Measurements from ENCODE around the gene CLIC6.

The CLIC6 gene

DNA sequence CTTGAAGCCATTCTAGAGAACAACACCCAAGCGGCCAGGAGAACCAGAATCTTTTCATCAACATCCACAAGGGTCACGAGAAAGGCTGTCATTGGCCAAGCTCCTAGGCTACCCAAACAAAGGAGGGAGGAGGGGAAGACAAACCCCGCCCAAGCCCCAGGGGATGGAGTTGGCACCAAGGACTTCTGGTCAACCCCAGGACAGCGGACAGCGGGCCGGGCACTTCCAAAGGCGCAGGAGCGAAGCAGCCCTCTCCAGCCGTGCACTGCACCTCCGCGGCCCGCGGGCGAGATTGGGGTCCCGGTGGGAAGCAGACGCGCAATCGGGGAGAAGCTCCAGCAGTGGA lies at the start of gene CLIC6:
TSS of gene CLIC6 (plus strand) at position 192 of the 346 bp plus-strand sequence. CDS start 395 bp downstream, outside the sequence.
- TF ChIP-seq, protein P1, sequence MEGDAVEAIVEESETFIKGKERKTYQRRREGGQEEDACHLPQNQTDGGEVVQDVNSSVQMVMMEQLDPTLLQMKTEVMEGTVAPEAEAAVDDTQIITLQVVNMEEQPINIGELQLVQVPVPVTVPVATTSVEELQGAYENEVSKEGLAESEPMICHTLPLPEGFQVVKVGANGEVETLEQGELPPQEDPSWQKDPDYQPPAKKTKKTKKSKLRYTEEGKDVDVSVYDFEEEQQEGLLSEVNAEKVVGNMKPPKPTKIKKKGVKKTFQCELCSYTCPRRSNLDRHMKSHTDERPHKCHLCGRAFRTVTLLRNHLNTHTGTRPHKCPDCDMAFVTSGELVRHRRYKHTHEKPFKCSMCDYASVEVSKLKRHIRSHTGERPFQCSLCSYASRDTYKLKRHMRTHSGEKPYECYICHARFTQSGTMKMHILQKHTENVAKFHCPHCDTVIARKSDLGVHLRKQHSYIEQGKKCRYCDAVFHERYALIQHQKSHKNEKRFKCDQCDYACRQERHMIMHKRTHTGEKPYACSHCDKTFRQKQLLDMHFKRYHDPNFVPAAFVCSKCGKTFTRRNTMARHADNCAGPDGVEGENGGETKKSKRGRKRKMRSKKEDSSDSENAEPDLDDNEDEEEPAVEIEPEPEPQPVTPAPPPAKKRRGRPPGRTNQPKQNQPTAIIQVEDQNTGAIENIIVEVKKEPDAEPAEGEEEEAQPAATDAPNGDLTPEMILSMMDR (IDR thresholded peaks at IDR 0.05; ENCODE audit: unreplicated experiment in 3 of 3) = no peak
- H3K4me1 Mint-ChIP-seq = peaks cover 14% of the 10 kb centered on the region

DNA sequence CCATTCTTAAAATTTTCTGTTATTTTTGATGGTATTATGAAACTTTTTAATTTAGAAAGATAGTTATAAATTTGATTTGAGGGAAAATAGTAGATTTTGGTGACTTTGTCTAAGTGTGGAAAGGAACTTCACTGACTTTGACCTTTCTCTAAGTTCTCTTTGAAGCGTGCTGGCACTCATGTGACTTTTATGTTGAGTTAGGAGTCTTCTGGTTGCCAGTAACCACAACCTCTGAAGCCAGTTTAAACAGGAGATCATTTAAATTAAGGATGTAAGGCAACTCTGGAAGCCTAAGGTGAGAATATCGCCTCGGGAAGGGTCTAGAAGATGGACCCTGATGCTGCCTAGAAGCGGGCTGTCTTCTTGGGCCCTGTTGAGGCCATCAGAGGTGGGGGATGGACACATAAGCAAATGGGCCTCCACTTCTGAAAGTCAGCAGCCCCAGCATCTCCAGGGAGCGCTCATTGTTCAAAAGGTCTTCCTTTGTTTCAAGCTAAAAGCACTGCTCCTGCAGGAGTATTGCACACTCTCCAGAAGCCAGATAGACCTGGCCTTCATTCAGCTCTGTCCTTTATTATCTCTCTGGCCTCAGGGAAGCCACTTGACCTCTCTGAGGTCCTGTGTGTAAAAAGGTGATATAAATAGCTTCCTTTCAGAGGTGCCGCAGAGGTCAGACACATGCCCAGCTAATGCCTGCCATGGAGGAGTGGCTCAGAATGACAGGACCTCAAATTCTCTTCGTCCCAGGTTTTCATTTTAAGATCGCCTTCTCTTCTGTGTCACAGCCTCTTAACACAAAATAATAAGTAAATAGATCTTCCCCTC lies 48.7 kb upstream of the CLIC6 start:
- peaks cover 13% of the 10 kb centered on the region for H3K27me3 Mint-ChIP-seq (ENCODE audit: low read depth)

More for the DNA sequence above, at the start of gene CLIC6:
- Mint-ChIP-seq H3K9me3 (no peaks in the 10 kb centered on the region), H3K36me3 (ENCODE audit: low read depth) (no peaks in the 10 kb centered on the region), H3K4me3 (peak within 1 kb of the TSS; percentile 75 to 77 (median 76)), H3K27ac (no peak within 1 kb of the TSS), H3K27me3 (ENCODE audit: low read depth) (peaks cover 83% of the 10 kb centered on the region)

DNA sequence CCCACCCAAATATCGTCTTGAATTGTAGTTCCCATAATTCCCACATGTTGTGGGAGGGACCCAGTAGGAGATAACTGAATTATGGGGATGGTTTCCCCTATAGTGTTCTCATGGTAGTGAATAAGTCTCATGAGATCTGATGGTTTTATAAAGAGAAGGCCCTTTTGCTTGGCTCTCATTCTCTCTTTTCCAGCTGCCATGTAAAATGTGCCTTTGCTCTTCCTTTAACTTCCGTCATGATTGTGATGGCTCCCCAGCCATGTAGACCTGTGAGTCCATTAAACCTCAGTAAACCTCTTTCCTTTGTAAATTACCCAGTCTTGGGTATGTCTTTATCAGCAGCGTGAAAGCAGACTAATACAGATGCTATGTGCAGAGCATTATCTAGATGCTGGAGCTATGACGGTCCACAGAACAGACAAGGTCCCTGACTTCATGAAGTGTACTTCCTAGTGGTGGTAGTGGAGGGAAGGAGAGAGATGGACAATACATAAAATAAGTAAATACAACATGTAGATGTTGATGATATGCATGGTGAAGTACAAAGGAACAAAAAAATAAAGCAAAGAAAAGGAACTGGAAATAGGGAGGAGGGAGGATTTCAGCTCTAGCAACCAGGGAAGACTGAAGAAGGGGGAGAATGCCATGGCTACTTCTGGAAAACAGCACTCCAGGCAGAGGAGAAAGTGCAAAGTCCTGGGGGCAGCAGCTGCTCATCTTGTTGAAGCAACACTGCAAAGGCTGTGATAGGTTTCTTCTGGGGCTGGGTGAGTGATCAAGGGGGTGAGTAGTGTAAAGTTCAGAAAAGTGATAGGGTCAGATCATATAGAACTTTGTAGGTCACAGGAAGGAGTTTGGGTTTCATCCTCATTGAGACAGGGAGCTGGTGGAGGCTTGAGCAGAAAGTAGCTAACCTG lies 47.1 kb upstream of the CLIC6 start:
- H3K9me3 Mint-ChIP-seq = no peaks in the 10 kb centered on the region
- H3K27me3 Mint-ChIP-seq (ENCODE audit: low read depth) = peaks cover 4% of the 10 kb centered on the region
- H3K27ac Mint-ChIP-seq = no peak overlapping the region
- H3K4me3 Mint-ChIP-seq = no peak overlapping the region
- H3K36me3 Mint-ChIP-seq (ENCODE audit: low read depth) = no peaks in the 10 kb centered on the region
- TF ChIP-seq, protein P1 (IDR thresholded peaks at IDR 0.05; ENCODE audit: unreplicated experiment in 3 of 3) = no peak
- no peaks in the 10 kb centered on the region for H3K4me1 Mint-ChIP-seq

More for the DNA sequence above, 48.7 kb upstream of the CLIC6 start:
- Mint-ChIP-seq H3K4me1 (peaks cover 5% of the 10 kb centered on the region), H3K27ac (no peak overlapping the region), H3K4me3 (no peak overlapping the region), H3K36me3 (ENCODE audit: low read depth) (no peaks in the 10 kb centered on the region), H3K9me3 (no peaks in the 10 kb centered on the region)
- TF ChIP-seq, protein P1 (IDR thresholded peaks at IDR 0.05; ENCODE audit: unreplicated experiment in 3 of 3) = no peak

DNA sequence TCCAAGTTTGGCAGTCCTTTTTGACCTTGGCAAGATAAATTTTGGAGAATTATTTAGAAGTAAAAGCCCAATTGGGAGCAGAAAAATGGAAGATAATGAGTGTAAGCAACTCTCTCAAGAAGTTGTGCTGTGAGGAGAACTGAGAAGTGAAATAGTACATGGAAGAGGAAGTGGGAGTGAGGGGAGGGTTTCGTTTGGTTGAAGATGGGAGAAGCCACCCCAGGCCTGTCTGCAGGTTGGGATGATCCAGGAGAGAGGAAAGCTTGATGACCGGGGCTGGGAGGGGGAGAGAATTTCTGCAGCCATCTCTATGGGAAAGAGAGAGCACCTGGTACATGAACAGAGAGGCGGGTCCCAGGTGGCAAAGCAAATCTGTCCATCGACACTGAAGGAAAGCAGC lies 45.3 kb upstream of the CLIC6 start:
- TF ChIP-seq, protein P1 (IDR thresholded peaks at IDR 0.05; ENCODE audit: unreplicated experiment in 3 of 3) = no peak
- no peaks in the 10 kb centered on the region for H3K9me3 Mint-ChIP-seq
- no peak overlapping the region for H3K4me3 Mint-ChIP-seq
- H3K36me3 Mint-ChIP-seq (ENCODE audit: low read depth) = no peaks in the 10 kb centered on the region
- H3K4me1 Mint-ChIP-seq = no peaks in the 10 kb centered on the region
- H3K27ac Mint-ChIP-seq = no peak overlapping the region
- H3K27me3 Mint-ChIP-seq (ENCODE audit: low read depth) = peaks cover 4% of the 10 kb centered on the region

DNA sequence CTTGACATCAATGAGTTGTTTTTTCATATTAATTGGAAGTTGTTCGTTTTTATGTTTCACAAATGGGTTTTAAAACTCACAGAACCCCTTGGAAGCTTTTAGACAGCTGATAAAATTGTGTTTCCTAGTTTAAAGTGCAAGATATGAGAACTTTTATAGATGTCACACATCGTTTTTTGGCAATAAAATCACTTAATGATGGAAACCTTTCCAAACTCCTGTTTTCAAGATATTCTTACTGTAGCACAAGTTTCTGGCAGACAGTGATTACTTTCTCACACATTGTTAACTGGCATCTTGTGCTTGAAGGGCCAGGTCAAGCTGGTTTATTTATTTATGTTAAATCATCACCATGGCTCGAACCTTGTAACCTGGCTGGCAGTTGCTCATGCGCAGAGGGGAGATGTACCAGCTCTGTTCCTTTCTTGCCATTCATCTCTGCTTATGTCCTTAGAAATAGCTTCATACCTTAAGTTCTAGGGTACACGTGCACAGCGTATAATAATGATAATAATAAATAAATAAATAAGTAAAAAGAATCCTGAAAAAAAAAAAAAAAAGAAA lies 43.7 kb upstream of the CLIC6 start:
- H3K9me3 Mint-ChIP-seq = no peaks in the 10 kb centered on the region
- no peak overlapping the region for H3K4me3 Mint-ChIP-seq
- TF ChIP-seq, protein P1 (IDR thresholded peaks at IDR 0.05; ENCODE audit: unreplicated experiment in 3 of 3) = no peak
- H3K27ac Mint-ChIP-seq = no peak overlapping the region
- H3K27me3 Mint-ChIP-seq (ENCODE audit: low read depth) = peaks cover 4% of the 10 kb centered on the region
- no peaks in the 10 kb centered on the region for H3K4me1 Mint-ChIP-seq
- no peaks in the 10 kb centered on the region for H3K36me3 Mint-ChIP-seq (ENCODE audit: low read depth)
